ENCODE results near the gene CHMP4B.
"Not testable (repeated sequence)": the region's sequence is repeated elsewhere in the genome, so short reads cannot be mapped to it uniquely, and the experiment has no call there.

Gene CHMP4B

GRCh38 chr20:33790566-33790965 lies 20.6 kb upstream of the CHMP4B start:
- DNase-seq (ENCODE audit: low read depth), result no peak

- no peak for DNase-seq (ENCODE audit: low read depth)
Observed at GRCh38 chr20:33791021-33791420, 20.1 kb upstream of the CHMP4B start.

DNA sequence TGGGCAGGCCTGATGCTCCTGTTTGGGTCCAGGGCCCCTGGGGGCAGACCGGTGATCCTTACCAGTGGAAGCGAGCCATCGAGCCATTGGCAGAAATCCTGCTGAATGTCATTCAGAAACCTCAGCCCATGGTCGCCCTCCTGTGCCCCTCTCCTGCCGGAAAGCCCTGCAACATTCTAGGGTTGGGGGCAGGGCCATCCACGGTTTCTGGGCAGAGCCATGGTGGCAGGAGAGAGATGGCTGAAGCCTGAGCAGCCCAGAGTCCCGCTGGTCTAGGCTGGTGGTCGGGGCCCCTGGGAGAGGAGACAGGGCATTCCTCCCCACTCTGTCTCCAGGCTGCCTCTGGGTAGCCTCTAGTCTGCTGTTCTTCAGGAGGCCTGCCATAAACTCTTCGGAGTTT lies 19.6 kb upstream of the CHMP4B start:
- DNase-seq (ENCODE audit: low read depth), result no peak

GRCh38 chr20:33791959-33792597 lies 19.1 kb upstream of the CHMP4B start:
- DNase-seq (ENCODE audit: low read depth), result no peak

DNA sequence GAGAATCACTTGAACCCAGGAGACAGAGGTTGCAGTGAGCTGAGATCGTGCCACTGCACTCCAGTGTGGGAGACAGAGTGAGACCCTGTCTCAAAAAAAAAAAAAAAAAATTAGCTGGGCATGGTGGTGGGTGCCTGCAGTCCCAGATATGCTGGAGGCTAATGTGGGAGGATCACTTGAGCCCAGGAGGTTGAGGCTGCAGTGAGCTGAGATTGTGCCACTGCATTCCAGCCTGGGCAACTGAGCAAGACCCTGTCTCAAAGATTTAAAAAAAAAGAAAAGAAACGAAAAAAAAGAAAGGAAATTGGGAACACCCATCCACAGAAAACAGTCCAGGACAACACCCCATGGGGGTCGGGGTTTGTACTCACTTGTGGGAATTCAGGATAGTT lies 18.6 kb upstream of the CHMP4B start:
- not testable (repeated sequence) for DNase-seq (ENCODE audit: low read depth)

DNA sequence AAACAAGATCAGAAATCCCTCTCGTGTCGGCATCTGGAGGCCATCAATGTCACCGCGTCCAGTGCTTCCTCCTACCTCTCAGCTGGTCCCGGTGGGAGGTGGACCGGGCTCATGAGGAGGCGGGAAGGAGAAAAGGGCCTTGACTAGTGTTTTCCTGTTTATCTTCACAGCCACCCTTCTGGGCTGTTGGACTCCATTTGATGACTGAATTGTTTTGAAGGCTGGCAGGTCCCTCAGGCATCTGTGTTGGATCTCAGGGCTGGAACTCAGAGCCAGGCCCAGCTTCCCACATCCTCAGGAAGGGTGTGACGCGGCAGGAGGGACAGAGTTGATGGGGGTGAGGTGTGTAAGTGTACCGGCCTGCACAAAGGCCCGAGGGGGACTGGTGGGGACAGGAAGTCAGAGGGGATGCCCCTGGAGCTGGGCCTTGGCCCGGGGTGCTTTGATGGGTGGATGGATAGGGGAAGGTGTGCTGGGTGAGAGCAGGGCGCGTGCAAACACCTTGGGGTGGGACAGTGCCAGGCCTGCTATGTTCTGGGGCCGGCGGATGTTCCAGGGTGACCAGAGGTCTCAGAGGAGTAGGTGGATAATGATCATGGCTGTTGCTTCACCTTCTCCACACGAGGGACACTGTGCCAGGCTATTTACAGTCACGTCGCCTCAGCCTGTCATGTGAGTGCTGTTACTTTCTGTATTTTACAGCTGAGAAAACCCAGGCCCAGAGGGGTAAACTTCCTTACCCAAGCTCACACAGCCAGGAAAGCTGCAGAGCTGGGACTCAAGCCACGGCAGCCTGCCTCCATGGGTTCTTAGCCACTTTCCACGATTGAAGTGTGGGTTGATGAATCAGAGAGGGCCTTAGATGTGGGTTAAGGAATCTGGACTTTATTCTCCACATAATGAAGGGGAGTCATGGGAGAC lies 17.9 kb upstream of the CHMP4B start:
- no peak for DNase-seq (ENCODE audit: low read depth)

DNA sequence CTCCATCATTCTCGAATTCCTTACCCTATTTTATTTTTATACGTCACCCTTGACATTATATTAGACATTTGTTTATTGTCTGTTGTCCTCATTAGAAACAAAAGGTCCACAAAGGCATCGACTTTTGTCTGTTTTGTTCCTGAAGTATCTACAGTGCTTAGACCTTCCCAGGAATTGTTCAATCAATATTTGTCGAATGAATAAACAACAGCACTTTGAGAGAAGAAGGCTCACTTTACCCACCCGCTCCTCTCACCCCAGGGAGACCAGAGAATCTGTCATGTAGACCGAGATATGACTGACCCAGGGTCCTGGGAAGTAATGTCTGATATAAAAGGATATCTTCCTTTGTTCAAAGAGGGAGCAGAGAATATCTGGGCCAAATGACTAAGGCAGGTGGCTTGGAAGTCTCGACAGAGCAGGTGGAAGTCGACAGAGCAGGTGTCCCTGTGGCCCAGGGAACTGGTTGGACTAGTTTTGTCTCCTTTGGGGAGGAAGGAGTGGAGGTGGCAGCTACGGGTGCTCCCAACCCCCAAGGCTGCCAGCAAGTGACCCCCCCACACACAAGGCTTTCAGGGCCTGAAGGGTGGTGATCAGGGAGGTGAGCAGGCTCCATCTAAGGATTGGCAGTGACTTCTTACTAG lies 14.8 kb upstream of the CHMP4B start:
- no peak for DNase-seq (ENCODE audit: low read depth)

- DNase-seq (ENCODE audit: low read depth), result no peak
Observed at GRCh38 chr20:33796907-33797544, 14.1 kb upstream of the CHMP4B start.

DNA sequence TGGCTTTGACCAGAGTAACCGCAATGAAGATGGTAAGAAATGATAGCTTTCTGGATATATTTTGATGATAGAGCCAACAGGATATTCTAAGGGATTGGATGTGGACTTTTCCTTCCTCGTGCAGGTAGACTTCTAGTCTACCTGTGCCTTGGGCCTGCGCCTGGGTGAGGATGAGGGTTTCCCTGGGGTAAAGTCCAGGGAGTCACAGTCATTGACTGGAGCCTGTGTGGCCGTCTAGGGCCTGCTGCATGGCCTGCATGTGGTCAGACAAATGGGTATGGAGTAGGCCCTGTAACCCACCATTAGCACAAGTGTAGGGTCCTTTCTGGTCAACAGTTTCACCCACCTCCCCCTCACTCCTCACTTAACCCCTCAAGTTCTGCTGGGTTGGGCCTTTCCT lies 12.7 kb upstream of the CHMP4B start:
- DNase-seq (ENCODE audit: low read depth), result no peak

GRCh38 chr20:33803921-33804337 lies 7.2 kb upstream of the CHMP4B start:
- DNase-seq (ENCODE audit: low read depth), result peak; percentile 40

DNA sequence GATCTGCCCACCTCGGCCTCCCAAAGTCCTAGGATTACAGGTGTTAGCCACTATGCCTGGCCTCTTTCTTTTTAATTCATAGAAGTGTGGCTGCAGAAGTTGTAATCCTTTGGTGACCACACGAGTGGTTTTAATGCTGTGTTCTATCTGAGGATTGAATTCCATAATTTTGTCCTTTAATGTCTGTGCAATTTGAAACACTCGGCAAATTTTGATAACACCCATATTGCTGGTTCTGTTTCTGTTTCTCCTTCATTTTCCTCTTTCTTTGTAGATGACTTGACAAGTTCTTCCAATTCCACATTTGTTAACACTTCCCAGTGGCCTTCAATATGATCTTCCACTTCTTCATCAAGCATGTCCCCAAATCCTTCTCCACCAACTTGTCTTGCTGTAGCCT lies 2.8 kb upstream of the CHMP4B start:
- DNase-seq (ENCODE audit: low read depth), result no peak

GRCh38 chr20:33810259-33810658 lies 889 bp upstream of the CHMP4B start:
- no peak for DNase-seq (ENCODE audit: low read depth)

- no peak for DNase-seq (ENCODE audit: low read depth)
Observed at GRCh38 chr20:33811776-33812151, 616 bp downstream of the CHMP4B start.

- peak; percentile 71 for DNase-seq (ENCODE audit: low read depth)
Observed at GRCh38 chr20:33812152-33812849, 1.2 kb downstream of the CHMP4B start.

DNA sequence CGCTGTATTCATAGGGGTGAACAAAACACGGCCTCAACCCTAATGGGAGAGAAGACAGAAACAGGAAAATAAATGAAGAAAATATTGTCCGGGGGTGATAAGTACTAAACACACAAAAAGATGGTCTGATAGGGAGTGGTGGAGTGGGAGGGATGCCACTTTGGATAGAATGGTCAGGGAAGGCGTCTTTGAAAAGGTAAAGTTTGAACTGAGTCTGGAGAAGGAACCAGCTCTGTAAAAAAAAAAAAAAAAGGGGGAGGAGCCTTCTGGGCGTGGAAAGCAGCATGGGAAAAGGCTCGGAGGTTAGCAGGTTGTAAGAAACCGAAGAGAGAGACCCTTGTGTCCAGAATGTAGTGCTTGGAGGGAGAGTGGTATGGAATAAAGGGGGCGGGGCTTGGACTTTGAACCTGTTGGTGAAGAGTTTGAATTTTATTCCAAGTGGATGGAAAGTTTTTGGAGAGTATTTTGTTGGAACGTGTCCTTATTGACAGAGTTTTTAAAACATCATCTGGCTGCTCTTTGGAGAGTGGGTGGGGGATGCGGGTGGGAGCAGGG lies 1.8 kb downstream of the CHMP4B start:
- DNase-seq (ENCODE audit: low read depth), result no peak

- no peak for DNase-seq (ENCODE audit: low read depth)
Observed at GRCh38 chr20:33814238-33814712, 3.1 kb downstream of the CHMP4B start.

GRCh38 chr20:33815671-33816070 lies 4.5 kb downstream of the CHMP4B start:
- DNase-seq (ENCODE audit: low read depth), result no peak

DNA sequence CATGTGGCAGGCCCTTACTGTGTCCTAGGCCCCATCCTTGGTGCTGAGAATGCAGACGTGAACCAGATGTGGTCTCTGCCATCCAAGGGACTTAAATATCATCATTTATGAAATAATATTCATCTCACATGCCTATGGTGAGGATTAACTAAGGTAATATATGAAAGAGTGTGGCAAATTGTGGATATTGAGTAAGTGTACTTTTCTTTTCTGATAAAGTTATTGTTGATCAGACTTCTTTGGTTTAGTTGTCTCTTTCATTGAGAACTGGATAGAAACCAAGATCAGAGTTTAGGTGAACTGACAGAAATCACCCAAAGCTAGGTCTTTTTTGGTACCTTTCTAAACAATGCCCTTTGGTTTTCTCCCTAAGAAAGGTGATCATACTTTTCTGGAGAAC lies 5.0 kb downstream of the CHMP4B start:
- DNase-seq (ENCODE audit: low read depth), result no peak

DNA sequence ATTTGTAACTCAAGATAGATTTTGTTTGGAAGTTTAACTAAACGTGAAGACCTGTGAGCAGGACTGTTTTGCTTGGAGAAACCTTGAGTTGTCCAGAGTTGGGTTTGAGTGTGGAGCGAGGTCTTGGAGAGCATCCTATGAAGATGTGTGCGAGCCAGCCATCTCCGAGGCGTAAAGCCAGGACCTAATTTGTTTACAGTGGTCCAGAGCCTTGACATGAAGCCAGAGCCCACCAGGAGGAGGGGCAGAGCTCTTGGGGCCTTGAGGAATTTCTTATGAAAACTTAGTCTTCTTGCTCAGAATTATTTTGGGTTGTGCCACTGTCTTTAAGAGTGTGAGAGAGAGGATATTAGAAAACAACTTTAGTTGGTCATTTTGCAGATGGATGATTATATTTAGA lies 6.3 kb downstream of the CHMP4B start:
- no peak for DNase-seq (ENCODE audit: low read depth)

DNA sequence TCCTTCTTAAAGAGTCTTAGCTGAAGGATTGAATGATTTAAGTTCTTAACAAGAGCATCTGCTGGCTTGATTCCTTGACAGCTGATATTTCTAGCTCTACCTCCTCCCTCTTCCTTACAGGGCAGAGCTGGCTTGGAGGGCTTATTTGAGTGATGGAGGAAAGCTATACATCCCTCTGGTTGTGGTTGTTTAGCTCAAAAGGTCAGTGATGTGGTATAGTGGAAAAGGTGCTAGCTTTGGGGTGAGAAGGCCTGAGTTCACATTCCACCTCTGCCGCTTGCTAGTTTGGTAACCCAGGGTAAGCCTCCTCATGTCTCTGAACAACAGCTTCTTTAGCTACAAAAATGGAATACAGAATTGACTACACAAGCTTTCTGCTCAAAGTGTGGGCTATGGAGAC lies 8.3 kb downstream of the CHMP4B start:
- no peak for DNase-seq (ENCODE audit: low read depth)

- DNase-seq (ENCODE audit: low read depth), result no peak
Observed at GRCh38 chr20:33820362-33820761, 9.2 kb downstream of the CHMP4B start.

All from GM04504 (cell line).